HEK293 (cell line): Measurements from ENCODE around the gene FBP1.

Experiments
- ATF2 ChIP-seq: fragments of 450-650 bp; formaldehyde crosslinking; IDR thresholded peaks from 2 replicates; pipeline ENCODE4 v1.5.1; 2016; ENCODE audit warnings: missing biosample characterization, missing genetic modification characterization, low read depth
- CTCF ChIP-seq: fragments of 450-650 bp; formaldehyde crosslinking; IDR thresholded peaks from 2 replicates; pipeline ENCODE4 v1.5.1; 2016; ENCODE audit warnings: missing biosample characterization, missing genetic modification characterization
- PBX3 ChIP-seq: sonication (generic); formaldehyde crosslinking; IDR thresholded peaks from 2 replicates; pipeline ENCODE4 v1.8.1; 2022; ENCODE audit warnings: mild to moderate bottlenecking, moderate library complexity, missing genetic modification reagents
- REST ChIP-seq: fragments of 450-650 bp; formaldehyde crosslinking; IDR thresholded peaks from 2 replicates; pipeline ENCODE4 v1.5.1; 2016; ENCODE audit warnings: missing biosample characterization, missing genetic modification characterization
- TRIM28 ChIP-seq: IDR thresholded peaks from 2 replicates; pipeline ENCODE4 v1.6.1; 2011; ENCODE audit warnings: low read length, control low read depth, borderline replicate concordance
- ZNF174 ChIP-seq: fragments of 450-650 bp; formaldehyde crosslinking; IDR thresholded peaks from 2 replicates; pipeline ENCODE4 v1.5.0; 2017; ENCODE audit warnings: missing biosample characterization, mild to moderate bottlenecking, missing genetic modification characterization
- ZNF19 ChIP-seq: fragments of 450-650 bp; formaldehyde crosslinking; IDR thresholded peaks from 2 replicates; pipeline ENCODE4; 2016; ENCODE audit warnings: missing biosample characterization, missing genetic modification characterization, low read depth
- ZNF274 ChIP-seq, 2 experiments: fragments of 200-500 bp in 1 of 2; fragments of 450-650 bp in 1 of 2; sonication (Bioruptor generic) in 1 of 2; formaldehyde crosslinking in 1 of 2; IDR thresholded peaks; 2 replicates each; pipeline versions ENCODE4 v1.5.1 to v1.6.1; 2014 to 2016; ENCODE audit warnings: borderline replicate concordance in 1 of 2, inconsistent platforms in 1 of 2, low read length in 1 of 2, missing biosample characterization in 1 of 2, missing genetic modification characterization in 1 of 2
- ZNF626 ChIP-seq: fragments of 450-650 bp; sonication (Bioruptor Pico); formaldehyde crosslinking; IDR thresholded peaks from 2 replicates; pipeline ENCODE4 v1.5.1; 2018; ENCODE audit warnings: missing biosample characterization, missing genetic modification characterization, inconsistent platforms
- ZNF670 ChIP-seq: fragments of 450-650 bp; formaldehyde crosslinking; IDR thresholded peaks from 2 replicates; pipeline ENCODE4 v1.5.1; 2016; ENCODE audit warnings: missing biosample characterization, missing genetic modification characterization, low read depth
- ZNF704 ChIP-seq: fragments of 450-650 bp; formaldehyde crosslinking; IDR thresholded peaks from 2 replicates; pipeline ENCODE4 v1.5.1; 2016; ENCODE audit warnings: missing biosample characterization, missing genetic modification characterization

GRCh38 chr9:94663140-94663539, 23.8 kb upstream of the FBP1 start:
- TF ChIP-seq CTCF (tag by site-specific recombination) (no peak), ZNF174 (no peak), ZNF19 (tag by site-specific recombination) (no peak), REST (tag by site-specific recombination) (no peak), PBX3 (CRISPR knock-in tag) (no peak), ZNF704 (no peak), ZNF274 (IDR thresholded peaks at IDR 0.05; ENCODE audit: low read length) (no peak), ZNF274 (tag by site-specific recombination; IDR thresholded peaks at IDR 0.05; ENCODE audit: borderline replicate concordance) (no peak), ZNF626 (tag by site-specific recombination) (no peak), ZNF670 (tag by site-specific recombination) (no peak), ATF2 (tag by site-specific recombination) (no peak), TRIM28 (no peak)
